Measurements from ENCODE around the gene NELL1.

The NELL1 gene

GRCh38 chr11:20844216-20844615, 174.8 kb downstream of the NELL1 start:
- TF ChIP-seq GATA2 (IDR thresholded peaks at IDR 0.05; ENCODE audit: low read depth, low read length) (no peak), GATA3 (IDR thresholded peaks at IDR 0.05; ENCODE audit: low read depth, low read length) (no peak)

- no peak for TF ChIP-seq GATA2 (IDR thresholded peaks at IDR 0.05; ENCODE audit: low read depth, low read length)
- TF ChIP-seq GATA3 (IDR thresholded peaks at IDR 0.05; ENCODE audit: low read depth, low read length): no peak
Measured at GRCh38 chr11:20844630-20845029, 175.2 kb downstream of the NELL1 start.

GRCh38 chr11:20854215-20854955, 185.0 kb downstream of the NELL1 start:
- TF ChIP-seq GATA3 (IDR thresholded peaks at IDR 0.05; ENCODE audit: low read depth, low read length): no peak
- TF ChIP-seq GATA2 (IDR thresholded peaks at IDR 0.05; ENCODE audit: low read depth, low read length): no peak

- TF ChIP-seq GATA2 (IDR thresholded peaks at IDR 0.05; ENCODE audit: low read depth, low read length): no peak
- TF ChIP-seq GATA3 (IDR thresholded peaks at IDR 0.05; ENCODE audit: low read depth, low read length): no peak
Measured at GRCh38 chr11:20861322-20861721, 191.9 kb downstream of the NELL1 start.

GRCh38 chr11:20864628-20865027, 195.2 kb downstream of the NELL1 start:
- TF ChIP-seq GATA3 (IDR thresholded peaks at IDR 0.05; ENCODE audit: low read depth, low read length) (no peak), GATA2 (IDR thresholded peaks at IDR 0.05; ENCODE audit: low read depth, low read length) (no peak)

DNA sequence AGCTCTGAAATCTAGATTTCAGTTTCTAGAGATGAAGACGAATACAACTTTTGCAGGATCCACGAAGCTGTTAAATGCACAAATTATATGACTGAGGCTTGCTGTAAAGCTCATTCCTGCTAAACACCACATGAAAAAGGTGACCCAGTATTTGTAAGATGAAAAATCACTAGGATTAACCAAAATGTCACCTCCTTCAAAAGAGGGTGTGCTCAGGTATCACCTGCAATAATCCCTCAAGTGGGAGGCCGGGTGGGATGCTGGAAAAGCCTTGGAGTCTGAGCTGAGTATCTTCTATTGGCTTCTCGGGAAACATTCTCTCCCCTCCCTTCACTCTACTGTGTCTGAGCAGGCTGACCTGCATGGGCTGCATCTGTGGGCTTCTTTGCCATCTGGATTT, 195.8 kb downstream of the NELL1 start:
- no peak for TF ChIP-seq GATA2 (IDR thresholded peaks at IDR 0.05; ENCODE audit: low read depth, low read length)
- TF ChIP-seq GATA3 (IDR thresholded peaks at IDR 0.05; ENCODE audit: low read depth, low read length): no peak

GRCh38 chr11:20869123-20869522, 199.7 kb downstream of the NELL1 start:
- TF ChIP-seq GATA3 (IDR thresholded peaks at IDR 0.05; ENCODE audit: low read depth, low read length) (no peak), GATA2 (IDR thresholded peaks at IDR 0.05; ENCODE audit: low read depth, low read length) (no peak)

DNA sequence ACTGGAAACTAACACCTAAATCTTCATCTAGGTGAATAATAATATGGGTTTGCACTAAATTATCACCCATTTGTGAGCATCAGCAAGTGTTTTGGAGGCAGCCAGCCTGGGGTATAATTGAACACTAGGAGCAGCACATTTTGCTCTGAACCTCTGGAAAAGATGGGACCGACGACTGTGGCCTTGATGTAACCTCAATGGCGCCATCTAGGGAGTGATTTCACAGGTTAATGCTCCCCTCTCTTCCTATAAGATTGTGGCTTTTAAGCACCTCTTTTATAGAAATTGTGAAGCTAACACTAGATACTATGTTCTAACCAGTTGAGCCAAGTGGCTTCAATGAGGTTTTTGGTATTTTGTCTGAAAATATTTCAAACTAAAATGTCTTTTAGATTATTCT, 203.7 kb downstream of the NELL1 start:
- TF ChIP-seq GATA2 (IDR thresholded peaks at IDR 0.05; ENCODE audit: low read depth, low read length) (no peak), GATA3 (IDR thresholded peaks at IDR 0.05; ENCODE audit: low read depth, low read length) (no peak)

- TF ChIP-seq GATA3 (IDR thresholded peaks at IDR 0.05; ENCODE audit: low read depth, low read length) (no peak), GATA2 (IDR thresholded peaks at IDR 0.05; ENCODE audit: low read depth, low read length) (no peak)
Measured at GRCh38 chr11:20874358-20874757, 205.0 kb downstream of the NELL1 start.

DNA sequence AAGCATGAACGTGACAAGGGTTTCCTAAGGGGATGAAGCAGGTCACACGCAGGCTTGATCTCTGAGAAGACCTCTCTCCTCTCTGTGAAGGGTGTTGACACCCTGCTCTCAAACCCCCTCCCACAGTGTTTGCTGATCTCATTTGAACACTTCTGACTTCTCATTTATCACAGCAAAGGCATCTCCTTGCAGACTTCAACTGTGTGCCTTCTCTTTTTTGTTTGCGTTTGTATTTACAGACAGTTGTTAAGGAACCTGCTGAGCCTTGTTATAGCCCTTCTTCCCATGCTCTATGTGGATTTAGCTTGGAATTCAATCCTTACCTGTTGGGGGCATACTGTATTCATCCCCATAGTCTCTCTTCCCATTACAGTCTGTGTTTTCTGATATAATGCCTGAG, 206.5 kb downstream of the NELL1 start:
- TF ChIP-seq GATA3 (IDR thresholded peaks at IDR 0.05; ENCODE audit: low read depth, low read length) (no peak), GATA2 (IDR thresholded peaks at IDR 0.05; ENCODE audit: low read depth, low read length) (no peak)

DNA sequence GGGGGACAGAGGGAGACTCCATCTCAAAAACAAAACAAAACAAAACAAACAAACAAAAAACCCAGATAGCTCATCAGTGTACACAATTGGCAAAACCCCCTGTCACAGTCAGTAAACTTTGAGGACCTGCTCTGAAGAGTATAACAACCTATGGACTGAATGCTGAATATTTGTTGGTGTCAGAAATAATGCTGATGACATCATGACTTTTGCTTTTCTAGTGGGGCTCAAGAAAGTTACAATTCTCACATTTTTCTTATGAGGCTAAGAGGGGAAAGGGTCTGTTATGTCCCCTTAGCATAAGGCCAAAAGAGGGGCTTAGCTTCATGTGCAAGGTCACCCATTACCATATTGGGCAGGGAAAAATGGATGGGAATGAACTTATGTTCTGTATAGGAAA, 207.4 kb downstream of the NELL1 start:
- TF ChIP-seq GATA2 (IDR thresholded peaks at IDR 0.05; ENCODE audit: low read depth, low read length): no peak
- TF ChIP-seq GATA3 (IDR thresholded peaks at IDR 0.05; ENCODE audit: low read depth, low read length): no peak

DNA sequence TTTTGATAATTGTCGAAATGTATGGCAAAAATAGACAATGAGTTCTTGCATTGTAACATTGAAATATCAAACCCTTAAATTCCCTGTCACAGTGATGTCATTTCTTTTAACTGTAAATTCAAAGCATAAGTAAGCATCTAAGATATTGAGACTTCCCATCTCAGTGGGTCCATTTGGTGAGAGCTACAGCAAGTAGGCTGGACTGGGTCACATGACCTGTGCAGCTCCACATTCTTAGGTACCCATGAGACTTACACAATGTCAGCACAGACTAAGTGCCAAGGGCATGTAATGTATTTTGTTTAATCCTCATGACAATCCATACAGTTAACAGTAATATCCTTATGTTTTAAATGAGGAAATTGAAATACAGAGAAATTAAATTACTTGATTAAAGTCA, 210.7 kb downstream of the NELL1 start:
- TF ChIP-seq GATA2 (IDR thresholded peaks at IDR 0.05; ENCODE audit: low read depth, low read length) (no peak), GATA3 (IDR thresholded peaks at IDR 0.05; ENCODE audit: low read depth, low read length) (no peak)

DNA sequence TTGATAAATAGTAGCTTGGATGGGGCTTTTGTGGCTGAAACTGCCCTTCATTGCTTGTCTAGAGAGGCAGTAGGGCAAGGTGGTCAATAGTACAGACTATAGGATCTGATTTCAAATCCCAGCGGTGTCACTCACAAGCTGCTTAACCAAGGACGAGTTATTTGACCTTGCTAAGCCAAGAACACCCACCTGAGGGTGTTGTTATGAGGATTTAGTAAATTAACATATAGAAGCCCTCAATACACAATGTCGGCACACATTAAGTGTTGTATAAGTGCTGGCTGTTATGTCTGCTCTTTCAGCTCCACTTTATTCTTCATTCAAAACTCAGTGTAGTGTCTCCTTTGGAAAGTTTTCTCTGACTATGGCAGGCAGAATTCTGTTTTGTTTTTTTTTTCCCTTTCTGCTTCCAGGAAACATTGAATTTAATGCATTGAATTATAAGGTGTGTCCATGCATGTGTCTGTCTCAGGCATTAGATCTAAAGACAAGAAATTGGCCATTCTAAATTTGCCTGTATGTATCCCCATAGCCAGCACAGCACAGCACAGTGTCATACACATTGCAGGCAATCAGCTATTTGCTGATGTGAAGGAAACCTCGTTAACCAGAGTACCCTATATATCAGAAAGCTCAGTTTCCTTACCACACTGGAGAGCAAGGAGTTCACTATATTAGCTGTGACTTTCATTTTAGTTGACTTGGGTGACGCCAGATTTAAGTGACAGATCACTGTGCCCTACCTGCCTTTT, 212.1 kb downstream of the NELL1 start:
- TF ChIP-seq GATA2 (IDR thresholded peaks at IDR 0.05; ENCODE audit: low read depth, low read length): no peak
- no peak for TF ChIP-seq GATA3 (IDR thresholded peaks at IDR 0.05; ENCODE audit: low read depth, low read length)

- TF ChIP-seq GATA3 (IDR thresholded peaks at IDR 0.05; ENCODE audit: low read depth, low read length) (no peak), GATA2 (IDR thresholded peaks at IDR 0.05; ENCODE audit: low read depth, low read length) (no peak)
Measured at GRCh38 chr11:20887137-20887536, 217.8 kb downstream of the NELL1 start.

DNA sequence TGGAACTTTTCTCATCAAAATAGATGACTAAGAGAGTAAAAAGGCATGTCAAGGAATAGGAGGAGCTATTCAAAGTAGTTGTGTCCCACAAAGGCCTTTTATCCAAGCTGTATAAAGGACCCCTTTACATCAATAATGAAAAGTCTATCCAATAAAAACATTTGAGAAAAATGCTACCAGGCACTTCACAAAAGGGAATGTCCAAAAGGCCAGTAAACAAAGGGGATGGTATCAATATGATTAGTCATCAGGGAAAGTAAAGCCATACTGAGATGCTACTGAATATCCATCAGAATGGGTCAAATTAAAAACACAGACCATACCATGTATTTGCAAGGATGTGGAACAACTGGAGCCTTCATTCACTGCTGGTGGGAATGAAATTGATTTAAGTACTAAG, 224.9 kb downstream of the NELL1 start:
- TF ChIP-seq GATA3 (IDR thresholded peaks at IDR 0.05; ENCODE audit: low read depth, low read length) (no peak), GATA2 (IDR thresholded peaks at IDR 0.05; ENCODE audit: low read depth, low read length) (no peak)
